K562 (cell line): Measurements from ENCODE around the gene COG2. TPM values are rescaled to one million over a fixed set of nuclear protein-coding genes. Genes with fewer than 3 reads are reported as not detected.

Source experiments
- ATAC-seq: fragments of 200-7000 bp; cut with Tn5 transposase; 3 replicates; pipeline ENCODE4 v1.9.1; 2020; ENCODE audit warnings: moderate library complexity
- BruUV-seq: library from RNA; stranded (reverse); fragments of 400-500 nt; replicated peaks from 2 replicates; lab custom pipeline; 2021; lab: Mats Ljungman, UMichigan
- CTCF ChIA-PET: fragments of 300-600 bp; formaldehyde crosslinking; extraction: SDS; loops from one replicate; lab custom pipeline; 2021; ENCODE audit warnings: low intra/inter-chr PET ratio; lab: Yijun Ruan, JAX
- POLR2A ChIA-PET: fragments of 300-600, 350-650 bp; sonication (Branson Sonifier 250); formaldehyde crosslinking; extraction: SDS; loops from one replicate; lab custom pipeline; 2021; ENCODE audit warnings: antibody characterized with exemption, inconsistent platforms; lab: Yijun Ruan, JAX
- DNase-seq, 4 experiments: peaks; one replicate each; pipeline versions ENCODE4 v3.0.0 to v3.0.0-alpha.2; 2011 to 2018; ENCODE audit warnings: low spot score in 3 of 4, mixed read lengths in 3 of 4; ENCODE audit errors: extremely low read depth in 1 of 4
- FAIRE-seq: peaks from 2 replicates; lab custom pipeline; 2011; peaks lifted over from hg19 to GRCh38; lab: Jason Lieb, UNC
- H2AFZ ChIP-seq: 2 replicates; pipeline ENCODE4 v1.6.0; 2011; ENCODE audit warnings: low read depth, low read length, control low read depth, inconsistent platforms
- H3K27ac ChIP-seq: fragments of 200-600 bp; 3 replicates; pipeline ENCODE4 v1.8.0; 2011; ENCODE audit warnings: low read depth, mild to moderate bottlenecking, control low read depth, inconsistent platforms, low read length, moderate library complexity, mixed read lengths; ENCODE audit errors: extremely low read depth
- H3K27me3 ChIP-seq, 2 experiments: fragments of 300-600 bp in 1 of 2; 2 replicates in 1 of 2; 3 replicates in 1 of 2; pipeline versions ENCODE4 v1.6.0 to v1.8.0; 2011; ENCODE audit warnings: inconsistent platforms in 2 of 2, low read length in 2 of 2, mild to moderate bottlenecking in 1 of 2, mixed read lengths in 1 of 2, moderate library complexity in 1 of 2; ENCODE audit not compliant: control insufficient read depth in 2 of 2, insufficient read depth in 2 of 2
- H3K36me3 ChIP-seq: fragments of 300-600 bp; 3 replicates; pipeline ENCODE4 v1.8.0; 2011; ENCODE audit warnings: mild to moderate bottlenecking, low read length, inconsistent platforms; ENCODE audit not compliant: control insufficient read depth, insufficient read depth
- H3K4me1 ChIP-seq, 2 experiments: fragments of 200-600 bp in 1 of 2; replicated peaks in 1 of 2; 2 replicates in 1 of 2; 3 replicates in 1 of 2; pipeline versions ENCODE4 v1.5.1 to v1.8.0; 2011; ENCODE audit warnings: inconsistent platforms in 2 of 2, low read length in 2 of 2, mild to moderate bottlenecking in 1 of 2, mixed read lengths in 1 of 2, moderate library complexity in 1 of 2; ENCODE audit not compliant: control insufficient read depth in 2 of 2, insufficient read depth in 2 of 2
- H3K4me2 ChIP-seq: 2 replicates; pipeline ENCODE4 v1.6.1; 2011; ENCODE audit warnings: low read length, control low read depth, inconsistent platforms, mixed read lengths; ENCODE audit not compliant: insufficient read depth
- H3K4me3 ChIP-seq: fragments of 200-600 bp; sonication (generic), shearing (Covaris generic); 2 replicates; pipeline ENCODE4 v1.5.1; 2016; ENCODE audit warnings: control low read depth, inconsistent platforms
- H3K79me2 ChIP-seq: fragments of 200-600 bp; 3 replicates; pipeline ENCODE4 v1.8.0; 2011; ENCODE audit warnings: low read length, inconsistent platforms; ENCODE audit not compliant: control insufficient read depth, insufficient read depth
- H3K9ac ChIP-seq, 2 experiments: 2 replicates each; pipeline versions ENCODE4 v1.6.0 to v1.6.1; 2011; ENCODE audit warnings: low read depth in 2 of 2, low read length in 2 of 2, control low read depth in 1 of 2, inconsistent platforms in 1 of 2, mild to moderate bottlenecking in 1 of 2, mixed read lengths in 1 of 2; ENCODE audit not compliant: insufficient read depth in 1 of 2
- H3K9me1 ChIP-seq: one replicate; pipeline ENCODE4 v1.6.0; 2011; ENCODE audit warnings: inconsistent platforms, mild to moderate bottlenecking, low read length, moderate library complexity; ENCODE audit not compliant: control insufficient read depth, insufficient read depth
- H3K9me3 ChIP-seq: replicated peaks from 2 replicates; pipeline ENCODE4 v1.5.1; 2011; ENCODE audit warnings: low read depth, low read length, inconsistent platforms; ENCODE audit not compliant: control insufficient read depth, insufficient read depth
- H4K20me1 ChIP-seq: replicated peaks from 2 replicates; pipeline ENCODE4 v1.6.1; 2011; ENCODE audit warnings: low read length, inconsistent platforms, mixed read lengths; ENCODE audit not compliant: control insufficient read depth, insufficient read depth
- CAMTA2 ChIP-seq: fragments of 250-450 bp; sonication (Bioruptor Pico); conservative IDR thresholded peaks from 2 replicates; pipeline ENCODE4 v1.5.1; 2022
- HMGN3 ChIP-seq: IDR thresholded peaks from 2 replicates; pipeline ENCODE4 v1.6.1; 2011; ENCODE audit warnings: borderline replicate concordance, low read depth, mild to moderate bottlenecking, mixed read lengths, low read length; ENCODE audit not compliant: insufficient read length; ENCODE audit errors: extremely low read depth
- HMGXB4 ChIP-seq: sonication (generic); formaldehyde crosslinking; IDR thresholded peaks from 2 replicates; pipeline ENCODE4 v1.8.1; 2023; ENCODE audit warnings: mild to moderate bottlenecking, missing genetic modification reagents
- HNRNPLL ChIP-seq: fragments of 200-400 bp; formaldehyde crosslinking; IDR thresholded peaks from 2 replicates; pipeline ENCODE4 v1.6.1; 2017; ENCODE audit warnings: low read length, low read depth, mild to moderate bottlenecking; ENCODE audit not compliant: poor library complexity, severe bottlenecking
- U2AF1 ChIP-seq: fragments of 200-400 bp; formaldehyde crosslinking; optimal IDR thresholded peaks from 2 replicates; pipeline ENCODE3; 2017; ENCODE audit warnings: mild to moderate bottlenecking, low read depth, low read length, moderate library complexity
- ZHX1 ChIP-seq: fragments of 150-350 bp; conservative IDR thresholded peaks from 2 replicates; pipeline ENCODE4 v1.6.1; 2014; ENCODE audit warnings: low read length
- ZNF133 ChIP-seq: fragments of 250-450 bp; sonication (Bioruptor Pico); IDR thresholded peaks from 2 replicates; pipeline ENCODE4 v1.4.0; 2020; ENCODE audit warnings: mild to moderate bottlenecking
- ZNF583 ChIP-seq: fragments of 250-450 bp; sonication (Bioruptor Pico); IDR thresholded peaks from 2 replicates; pipeline ENCODE4 v1.4.0; 2020
- ZNF695 ChIP-seq: fragments of 450-650 bp; formaldehyde crosslinking; IDR thresholded peaks from 2 replicates; pipeline ENCODE4 v1.4.0; 2020; ENCODE audit warnings: mild to moderate bottlenecking, moderate library complexity
- WGBS: fragments of 100-300 bp; shearing (Covaris generic); methylation state at CpG from one replicate; pipeline ENCODE4 v1.1.6; 2016; ENCODE audit warnings: low coverage, mixed read lengths; ENCODE audit not compliant: insufficient coverage; ENCODE audit errors: missing lambda C conversion rate; 5-methylcytosine and 5-hydroxymethylcytosine counted together
- in situ Hi-C: fragments of 300-500 bp; cut with MboI; formaldehyde crosslinking; loops from 4 replicates; pipeline ENCODE4 v1.15.0; 2018; ENCODE audit warnings: inconsistent platforms, mixed read lengths
- intact Hi-C: fragments of 100-400 bp; cut with micrococcal nuclease; formaldehyde crosslinking; loops from 2 replicates; pipeline ENCODE4 v1.14.2; 2022
- polyA plus RNA-seq, 8 experiments: library from polyadenylated mRNA; depleted of rRNA in 4 of 8; stranded (reverse) in 5 of 8; unstranded in 3 of 8; fragments of >200 nt; fragmentation: Nextera tagmentation in 2 of 8; fragmentation: Illumina TruSeq in 1 of 8; extraction: Ambion mirVana in 2 of 8; extraction: Trizol in 1 of 8; gene quantifications; 2 replicates each; pipeline versions ENCODE4 v1.2.1 to v1.2.3, GENCODE V29; 2011 to 2014; ENCODE audit warnings: inconsistent platforms in 1 of 8, missing spikeins in 1 of 8
- total RNA-seq, 7 experiments: library from RNA; depleted of rRNA in 6 of 7; stranded (reverse); fragments of >200 nt in 6 of 7; fragmentation: Illumina TruSeq in 2 of 7; extraction: Trizol in 2 of 7; gene quantifications; 2 replicates each; pipeline versions ENCODE4 v1.2.1 to v1.2.3, GENCODE V29; 2011 to 2021; ENCODE audit warnings: low replicate concordance in 1 of 7
- TF ChIP-seq, protein P1 (sequence below): sonication (generic); formaldehyde crosslinking; IDR thresholded peaks from 2 replicates; pipeline ENCODE4 v1.8.0; 2022; ENCODE audit warnings: mild to moderate bottlenecking, low read depth, missing genetic modification reagents
- TF ChIP-seq, protein P2 (sequence below): sonication (generic); formaldehyde crosslinking; IDR thresholded peaks from 2 replicates; pipeline ENCODE4 v1.8.0; 2023; ENCODE audit warnings: missing genetic modification reagents, mild to moderate bottlenecking, borderline replicate concordance

Gene COG2
- total and polyA plus RNA-seq, 9 of the 15 experiments (the other 6 are each of a cell fraction or from before 2014, with no cell fraction given), result 22.0 to 51.7 (median 33.3) TPM

GRCh38 chr1:230696218-230696617 lies 53.9 kb downstream of the COG2 start:
- Histone ChIP-seq H4K20me1 (peaks cover 9% of the 10 kb centered on the region; the same call in 1 of the 2 replicates), H3K36me3 (peaks cover 21% of the 10 kb centered on the region; the same call in 2 of the 3 replicates), H3K9me3 (no peaks in the 10 kb centered on the region), H3K79me2 (no peaks in the 10 kb centered on the region), H2AFZ (no peak overlapping the region), H3K9ac (no peak overlapping the region), H3K4me3 (no peak overlapping the region), H3K4me1 (no peaks in the 10 kb centered on the region), H3K27ac (no peak overlapping the region), H3K9me1 (no peaks in the 10 kb centered on the region), H3K4me2 (no peak overlapping the region), H3K27me3 (peaks cover 17 to 27% of the 10 kb centered on the region in 2 experiments)
- no peak for DNase-seq
- FAIRE-seq, result no peak
- ATAC-seq, result no peak
- ChIA-PET POLR2A (interaction anchor here (1.3 kb wide), 1 partner anchor 10 kb away, joined by 4 read pairs; no protein-coding TSS in a partner anchor), CTCF (no interaction called here)
- no TSS peak for BruUV-seq
- in situ Hi-C loops, result no loop called here
- intact Hi-C loops, result loop anchor here (5.0 kb wide), 1 partner anchor 76 kb away; no protein-coding TSS in a partner anchor
- WGBS, result 61% methylated on average over 8 of the region's 8 CpGs
- TF ChIP-seq HNRNPLL (no peak), ZNF133 (CRISPR knock-in tag) (no peak), CAMTA2 (CRISPR knock-in tag) (no peak), ZNF583 (CRISPR knock-in tag) (no peak), U2AF1 (no peak), ZNF695 (CRISPR knock-in tag) (no peak), ZHX1 (no peak), HMGN3 (no peak), HMGXB4 (no peak)
- TF ChIP-seq, protein P1, sequence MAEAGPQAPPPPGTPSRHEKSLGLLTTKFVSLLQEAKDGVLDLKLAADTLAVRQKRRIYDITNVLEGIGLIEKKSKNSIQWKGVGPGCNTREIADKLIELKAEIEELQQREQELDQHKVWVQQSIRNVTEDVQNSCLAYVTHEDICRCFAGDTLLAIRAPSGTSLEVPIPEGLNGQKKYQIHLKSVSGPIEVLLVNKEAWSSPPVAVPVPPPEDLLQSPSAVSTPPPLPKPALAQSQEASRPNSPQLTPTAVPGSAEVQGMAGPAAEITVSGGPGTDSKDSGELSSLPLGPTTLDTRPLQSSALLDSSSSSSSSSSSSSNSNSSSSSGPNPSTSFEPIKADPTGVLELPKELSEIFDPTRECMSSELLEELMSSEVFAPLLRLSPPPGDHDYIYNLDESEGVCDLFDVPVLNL (CRISPR knock-in tag), result no peak
- TF ChIP-seq, protein P2, sequence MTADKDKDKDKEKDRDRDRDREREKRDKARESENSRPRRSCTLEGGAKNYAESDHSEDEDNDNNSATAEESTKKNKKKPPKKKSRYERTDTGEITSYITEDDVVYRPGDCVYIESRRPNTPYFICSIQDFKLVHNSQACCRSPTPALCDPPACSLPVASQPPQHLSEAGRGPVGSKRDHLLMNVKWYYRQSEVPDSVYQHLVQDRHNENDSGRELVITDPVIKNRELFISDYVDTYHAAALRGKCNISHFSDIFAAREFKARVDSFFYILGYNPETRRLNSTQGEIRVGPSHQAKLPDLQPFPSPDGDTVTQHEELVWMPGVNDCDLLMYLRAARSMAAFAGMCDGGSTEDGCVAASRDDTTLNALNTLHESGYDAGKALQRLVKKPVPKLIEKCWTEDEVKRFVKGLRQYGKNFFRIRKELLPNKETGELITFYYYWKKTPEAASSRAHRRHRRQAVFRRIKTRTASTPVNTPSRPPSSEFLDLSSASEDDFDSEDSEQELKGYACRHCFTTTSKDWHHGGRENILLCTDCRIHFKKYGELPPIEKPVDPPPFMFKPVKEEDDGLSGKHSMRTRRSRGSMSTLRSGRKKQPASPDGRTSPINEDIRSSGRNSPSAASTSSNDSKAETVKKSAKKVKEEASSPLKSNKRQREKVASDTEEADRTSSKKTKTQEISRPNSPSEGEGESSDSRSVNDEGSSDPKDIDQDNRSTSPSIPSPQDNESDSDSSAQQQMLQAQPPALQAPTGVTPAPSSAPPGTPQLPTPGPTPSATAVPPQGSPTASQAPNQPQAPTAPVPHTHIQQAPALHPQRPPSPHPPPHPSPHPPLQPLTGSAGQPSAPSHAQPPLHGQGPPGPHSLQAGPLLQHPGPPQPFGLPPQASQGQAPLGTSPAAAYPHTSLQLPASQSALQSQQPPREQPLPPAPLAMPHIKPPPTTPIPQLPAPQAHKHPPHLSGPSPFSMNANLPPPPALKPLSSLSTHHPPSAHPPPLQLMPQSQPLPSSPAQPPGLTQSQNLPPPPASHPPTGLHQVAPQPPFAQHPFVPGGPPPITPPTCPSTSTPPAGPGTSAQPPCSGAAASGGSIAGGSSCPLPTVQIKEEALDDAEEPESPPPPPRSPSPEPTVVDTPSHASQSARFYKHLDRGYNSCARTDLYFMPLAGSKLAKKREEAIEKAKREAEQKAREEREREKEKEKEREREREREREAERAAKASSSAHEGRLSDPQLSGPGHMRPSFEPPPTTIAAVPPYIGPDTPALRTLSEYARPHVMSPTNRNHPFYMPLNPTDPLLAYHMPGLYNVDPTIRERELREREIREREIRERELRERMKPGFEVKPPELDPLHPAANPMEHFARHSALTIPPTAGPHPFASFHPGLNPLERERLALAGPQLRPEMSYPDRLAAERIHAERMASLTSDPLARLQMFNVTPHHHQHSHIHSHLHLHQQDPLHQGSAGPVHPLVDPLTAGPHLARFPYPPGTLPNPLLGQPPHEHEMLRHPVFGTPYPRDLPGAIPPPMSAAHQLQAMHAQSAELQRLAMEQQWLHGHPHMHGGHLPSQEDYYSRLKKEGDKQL (CRISPR knock-in tag), result no peak
